Neural progenitor cell (in vitro differentiated cells): Measurements from ENCODE around the gene MELK.

Experiments
- EZH2 ChIP-seq: fragments of 200-600 bp; sonication (generic); IDR thresholded peaks from 2 replicates; pipeline ENCODE4 v1.6.1; 2017; ENCODE audit warnings: antibody characterized with exemption, mild to moderate bottlenecking, moderate library complexity
- TF ChIP-seq, protein P1 (sequence below): fragments of 200-600 bp; sonication (generic); IDR thresholded peaks from 2 replicates; pipeline ENCODE4 v1.5.1; 2017; ENCODE audit warnings: antibody characterized with exemption, mild to moderate bottlenecking

DNA sequence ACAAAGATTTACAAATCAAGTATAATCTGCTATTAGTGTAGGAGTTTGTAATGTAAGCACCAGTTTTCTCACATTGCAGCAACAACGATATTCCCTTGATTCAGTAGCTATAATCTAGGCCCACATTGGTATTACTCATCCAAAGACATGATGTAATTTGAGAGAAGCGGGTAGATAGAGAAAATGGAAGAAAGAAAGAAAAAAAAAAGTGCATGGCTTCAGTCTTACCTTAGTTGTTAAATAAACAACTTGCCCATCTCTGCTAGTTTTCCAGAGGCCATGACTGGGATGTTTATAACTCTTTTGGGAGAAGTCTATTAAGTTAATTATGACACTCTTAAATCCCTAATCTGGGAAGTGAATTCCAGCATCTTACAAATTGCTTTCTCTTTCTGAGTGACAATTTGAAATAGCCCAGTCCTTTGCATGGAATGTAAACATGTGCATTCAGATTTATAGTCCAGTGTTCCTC lies 2.8 kb downstream of the MELK start:
- TF ChIP-seq, protein P1, sequence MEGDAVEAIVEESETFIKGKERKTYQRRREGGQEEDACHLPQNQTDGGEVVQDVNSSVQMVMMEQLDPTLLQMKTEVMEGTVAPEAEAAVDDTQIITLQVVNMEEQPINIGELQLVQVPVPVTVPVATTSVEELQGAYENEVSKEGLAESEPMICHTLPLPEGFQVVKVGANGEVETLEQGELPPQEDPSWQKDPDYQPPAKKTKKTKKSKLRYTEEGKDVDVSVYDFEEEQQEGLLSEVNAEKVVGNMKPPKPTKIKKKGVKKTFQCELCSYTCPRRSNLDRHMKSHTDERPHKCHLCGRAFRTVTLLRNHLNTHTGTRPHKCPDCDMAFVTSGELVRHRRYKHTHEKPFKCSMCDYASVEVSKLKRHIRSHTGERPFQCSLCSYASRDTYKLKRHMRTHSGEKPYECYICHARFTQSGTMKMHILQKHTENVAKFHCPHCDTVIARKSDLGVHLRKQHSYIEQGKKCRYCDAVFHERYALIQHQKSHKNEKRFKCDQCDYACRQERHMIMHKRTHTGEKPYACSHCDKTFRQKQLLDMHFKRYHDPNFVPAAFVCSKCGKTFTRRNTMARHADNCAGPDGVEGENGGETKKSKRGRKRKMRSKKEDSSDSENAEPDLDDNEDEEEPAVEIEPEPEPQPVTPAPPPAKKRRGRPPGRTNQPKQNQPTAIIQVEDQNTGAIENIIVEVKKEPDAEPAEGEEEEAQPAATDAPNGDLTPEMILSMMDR: no peak
- TF ChIP-seq EZH2: no peak
